Measurements from ENCODE around the gene ST6GALNAC3. TPM values are rescaled to one million over a fixed set of nuclear protein-coding genes. Genes with fewer than 3 reads are reported as not detected.
"Not testable (repeated sequence)": the region's sequence is repeated elsewhere in the genome, so short reads cannot be mapped to it uniquely, and the experiment has no call there.

Gene ST6GALNAC3
- total RNA-seq, 1 donor from 2014 or later: 16.6 TPM

GRCh38 chr1:76607717-76608116 lies 533.2 kb downstream of the ST6GALNAC3 start:
- DNase-seq (ENCODE audit: extremely low read depth, low read depth, low spot score): no peak

GRCh38 chr1:76611770-76612445 lies 537.4 kb downstream of the ST6GALNAC3 start:
- DNase-seq (ENCODE audit: extremely low read depth, low read depth, low spot score): no peak

- no peak for DNase-seq (ENCODE audit: extremely low read depth, low read depth, low spot score)
Observed at GRCh38 chr1:76613886-76614285, 539.3 kb downstream of the ST6GALNAC3 start.

DNA sequence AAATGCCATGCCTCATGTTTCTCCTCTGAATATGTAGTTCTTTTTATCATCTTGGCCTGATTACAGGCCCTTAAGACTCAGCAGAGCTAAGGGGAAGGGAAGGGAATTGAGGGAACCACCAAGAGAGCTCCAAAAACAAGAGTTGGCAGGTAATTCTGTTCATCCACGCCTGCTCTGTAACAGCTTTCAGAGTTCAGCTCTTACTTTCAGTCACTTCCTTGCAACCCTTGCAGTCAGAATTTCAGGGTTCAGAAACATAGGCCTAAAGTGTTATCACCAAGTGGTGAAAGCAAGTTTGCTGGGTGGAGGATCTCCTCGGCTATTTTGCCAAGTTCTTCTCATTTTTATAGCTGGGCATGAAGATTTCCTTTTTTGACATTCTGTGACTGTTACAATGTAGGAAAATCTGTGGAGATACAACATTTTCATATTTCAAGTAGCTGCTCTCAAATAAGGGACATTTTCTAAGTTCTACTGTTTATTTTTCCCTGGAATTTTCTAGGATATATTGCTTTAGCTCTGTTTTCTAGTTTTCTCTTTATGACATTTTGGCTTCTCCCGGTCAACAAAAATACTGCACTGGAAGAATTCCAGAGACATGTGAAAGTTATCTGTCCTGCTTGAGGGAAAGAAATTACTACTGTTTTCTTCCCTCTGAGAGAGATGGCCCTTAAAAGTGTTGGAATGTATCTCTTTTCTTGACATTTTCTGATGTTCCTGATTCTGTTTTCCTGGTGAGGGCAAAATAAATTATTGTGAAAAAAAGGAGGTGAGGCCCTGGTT lies 540.9 kb downstream of the ST6GALNAC3 start:
- DNase-seq (ENCODE audit: extremely low read depth, low read depth, low spot score): no peak

DNA sequence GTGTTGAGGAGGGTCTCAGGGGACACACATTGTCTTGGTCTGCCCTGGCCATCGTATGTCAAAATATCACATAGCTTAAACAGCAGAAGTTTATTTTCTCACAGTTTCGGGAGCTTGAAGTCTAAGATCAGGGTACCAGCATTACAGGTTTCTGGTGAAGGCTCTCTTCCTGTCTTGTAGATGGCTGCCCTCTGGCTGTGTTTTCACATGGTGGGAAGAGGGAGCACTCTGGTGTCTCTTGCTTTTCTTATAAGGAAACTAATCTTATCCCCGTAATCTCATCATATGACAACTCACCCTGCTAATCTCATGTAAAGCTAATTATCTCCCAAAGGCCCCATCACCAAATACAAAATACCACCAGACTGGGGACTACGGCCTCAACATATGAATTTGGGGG lies 545.8 kb downstream of the ST6GALNAC3 start:
- no peak for DNase-seq (ENCODE audit: extremely low read depth, low read depth, low spot score)

- DNase-seq (ENCODE audit: extremely low read depth, low read depth, low spot score): no peak
Observed at GRCh38 chr1:76622774-76623528, 548.4 kb downstream of the ST6GALNAC3 start.

GRCh38 chr1:76625886-76626678 lies 551.5 kb downstream of the ST6GALNAC3 start:
- DNase-seq (ENCODE audit: extremely low read depth, low read depth, low spot score): no peak

GRCh38 chr1:76627498-76627897 lies 553.0 kb downstream of the ST6GALNAC3 start:
- DNase-seq (ENCODE audit: extremely low read depth, low read depth, low spot score): no peak

GRCh38 chr1:76627901-76628300 lies 553.4 kb downstream of the ST6GALNAC3 start:
- DNase-seq (ENCODE audit: extremely low read depth, low read depth, low spot score): no peak

DNA sequence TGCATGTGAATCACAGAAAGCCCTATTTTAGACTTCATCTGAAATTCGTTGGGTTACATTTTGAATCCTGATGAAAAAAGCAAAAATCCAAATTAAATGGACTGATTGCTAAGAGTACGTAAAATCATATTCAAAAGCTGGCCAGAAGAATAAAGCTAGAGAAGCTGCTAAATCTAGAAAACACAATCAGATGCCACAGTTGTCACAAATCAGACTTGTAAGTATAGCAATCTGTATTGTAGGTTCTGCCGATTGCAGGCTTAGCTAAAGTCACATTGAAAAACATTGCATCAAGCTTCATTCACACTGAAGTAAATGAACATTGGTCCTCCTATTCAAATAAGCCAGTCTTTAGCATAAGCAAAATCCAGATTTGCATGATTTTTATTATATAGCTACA lies 557.6 kb downstream of the ST6GALNAC3 start:
- no peak for DNase-seq (ENCODE audit: extremely low read depth, low read depth, low spot score)

GRCh38 chr1:76635784-76636183 lies 561.2 kb downstream of the ST6GALNAC3 start:
- DNase-seq (ENCODE audit: extremely low read depth, low read depth, low spot score): no peak

DNA sequence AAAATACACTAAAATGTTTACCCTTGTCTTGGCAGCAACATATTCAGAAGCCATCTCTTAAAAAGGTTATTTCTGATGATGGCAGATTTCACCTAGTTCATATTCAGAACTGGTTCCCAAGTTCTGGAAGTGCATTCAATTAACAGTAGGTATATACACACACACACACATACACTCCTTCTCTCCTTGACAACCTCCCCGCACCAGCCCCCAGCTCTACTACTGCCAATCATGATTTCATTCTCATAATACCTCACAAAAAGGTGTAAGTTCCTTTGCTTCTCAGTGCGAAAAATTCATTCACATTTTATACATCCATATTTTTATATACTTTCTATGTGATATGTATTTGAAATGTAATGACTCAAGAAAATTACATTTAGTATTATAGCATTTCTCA lies 564.6 kb downstream of the ST6GALNAC3 start:
- DNase-seq (ENCODE audit: extremely low read depth, low read depth, low spot score): no peak

DNA sequence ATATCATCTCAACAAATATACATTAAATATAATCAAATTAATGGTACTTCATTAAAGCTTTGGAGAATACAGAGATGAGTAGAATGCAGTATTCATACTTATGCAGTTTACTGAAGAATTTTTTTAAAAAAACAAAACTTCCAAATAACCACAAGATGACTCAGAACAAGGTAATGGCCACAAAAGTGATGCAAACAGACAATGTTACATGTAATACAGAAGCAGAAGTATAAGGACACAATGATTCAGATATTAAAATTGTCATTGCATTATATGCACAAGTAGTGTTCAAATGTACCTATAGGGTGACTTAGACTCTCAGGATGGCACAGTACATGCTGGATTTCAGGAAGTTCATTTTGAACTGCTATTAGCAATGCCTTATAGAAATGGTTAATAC lies 565.5 kb downstream of the ST6GALNAC3 start:
- DNase-seq (ENCODE audit: extremely low read depth, low read depth, low spot score): no peak

DNA sequence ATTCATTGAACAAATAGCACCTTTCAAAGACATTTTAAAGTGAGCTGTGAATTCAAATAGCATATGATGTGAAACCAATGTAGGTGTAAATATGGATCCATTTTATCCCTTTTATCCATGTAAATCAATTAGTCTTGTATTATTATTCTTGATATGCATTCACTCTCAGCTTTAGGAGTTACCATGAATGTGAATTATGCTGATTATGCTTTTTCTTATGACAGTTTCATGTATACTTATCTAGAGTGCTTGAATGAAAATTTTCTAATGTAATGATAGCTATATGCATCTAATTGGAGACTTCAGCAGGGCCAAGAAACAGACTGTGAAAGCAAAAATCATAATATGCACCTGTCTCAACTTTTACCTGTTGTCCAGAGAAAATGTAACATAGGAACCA lies 566.2 kb downstream of the ST6GALNAC3 start:
- no peak for DNase-seq (ENCODE audit: extremely low read depth, low read depth, low spot score)

DNA sequence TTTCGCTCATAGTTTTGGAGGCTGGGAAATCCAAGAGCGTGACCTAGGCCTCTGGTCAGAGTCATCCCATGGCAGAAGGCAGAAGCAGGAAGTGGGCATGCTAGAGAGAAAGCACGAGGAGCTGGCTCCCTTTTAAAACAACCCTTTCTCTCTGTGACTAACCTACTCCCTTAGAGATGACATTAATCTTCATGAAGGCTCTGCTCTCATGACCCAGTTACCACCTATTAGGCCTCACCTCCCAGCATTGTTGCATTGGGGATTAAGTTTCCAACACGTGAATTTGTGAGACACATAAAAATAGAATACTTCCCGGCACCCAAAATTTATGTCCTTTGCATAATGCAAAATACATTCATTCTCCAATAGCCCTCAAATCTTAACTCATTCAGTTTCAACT lies 569.6 kb downstream of the ST6GALNAC3 start:
- DNase-seq (ENCODE audit: extremely low read depth, low read depth, low spot score): no peak

GRCh38 chr1:76652860-76653259 lies 578.3 kb downstream of the ST6GALNAC3 start:
- not testable (repeated sequence) for DNase-seq (ENCODE audit: extremely low read depth, low read depth, low spot score)

DNA sequence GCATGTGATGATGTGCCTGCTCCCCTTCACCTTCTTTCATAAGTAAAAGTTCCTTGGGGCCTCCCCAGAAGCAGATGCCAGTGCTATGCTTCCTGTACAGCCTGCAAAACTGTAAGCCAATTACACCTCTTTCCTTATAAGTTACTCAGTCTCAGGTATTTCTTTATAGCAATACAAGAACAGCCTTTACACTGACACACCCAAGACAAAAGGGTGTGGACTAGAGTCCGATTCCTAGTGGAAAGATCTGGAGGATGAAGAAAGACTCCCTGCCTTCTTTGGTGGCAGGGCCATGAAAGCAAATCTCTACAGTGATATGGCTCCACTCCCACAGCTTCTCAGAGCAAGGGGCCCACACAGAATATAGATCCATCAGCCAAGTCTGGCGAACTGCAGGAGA lies 583.1 kb downstream of the ST6GALNAC3 start:
- DNase-seq (ENCODE audit: extremely low read depth, low read depth, low spot score): no peak

- DNase-seq (ENCODE audit: extremely low read depth, low read depth, low spot score): no peak
Observed at GRCh38 chr1:76659171-76659940, 584.8 kb downstream of the ST6GALNAC3 start.

- no peak for DNase-seq (ENCODE audit: extremely low read depth, low read depth, low spot score)
Observed at GRCh38 chr1:76661531-76661930, 587.0 kb downstream of the ST6GALNAC3 start.

DNA sequence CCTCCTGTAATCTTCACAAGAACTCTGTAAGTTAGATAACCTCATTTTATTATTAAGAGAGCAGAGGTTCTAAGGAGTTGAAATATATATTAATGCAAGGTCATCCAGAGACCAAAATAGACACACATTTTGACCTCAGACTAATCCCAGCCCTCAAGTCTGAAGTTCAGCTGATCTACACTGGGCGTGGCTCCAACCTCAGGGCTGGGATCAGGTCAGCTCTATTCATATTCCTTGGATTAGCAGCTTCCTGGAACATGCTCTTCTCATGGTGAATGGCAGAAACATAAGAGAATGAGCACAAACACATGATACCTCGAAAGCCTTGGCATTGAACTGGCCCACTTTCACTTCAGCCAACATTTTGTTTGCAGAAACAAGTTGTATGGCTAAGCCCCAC lies 592.0 kb downstream of the ST6GALNAC3 start:
- no peak for DNase-seq (ENCODE audit: extremely low read depth, low read depth, low spot score)
